SU-DHL-6 (cell line): ENCODE results near the gene IRF8.

ENCODE experiments used
- H2AFZ ChIP-seq: fragments of 200-600 bp; sonication (generic); 2 replicates; pipeline ENCODE4 v1.6.1; 2014; ENCODE audit warnings: low read depth, mild to moderate bottlenecking, moderate library complexity, mixed read lengths, antibody characterized with exemption, low read length; ENCODE audit not compliant: severe bottlenecking
- H3F3A ChIP-seq: fragments of 200-600 bp; shearing (Covaris generic); 2 replicates; pipeline ENCODE4 v1.6.0; 2016; ENCODE audit warnings: antibody characterized with exemption, mild to moderate bottlenecking; ENCODE audit not compliant: insufficient read depth
- H3K27ac ChIP-seq: fragments of 200-600 bp; sonication (generic); 2 replicates; pipeline ENCODE4 v1.5.1; 2016; ENCODE audit warnings: low read depth, mild to moderate bottlenecking, low read length, moderate library complexity, mixed read lengths
- H3K27me3 ChIP-seq: fragments of 200-600 bp; sonication (generic), shearing (Covaris generic); 2 replicates; pipeline ENCODE4 v1.6.0; 2014; ENCODE audit warnings: mild to moderate bottlenecking, low read length
- H3K36me3 ChIP-seq: fragments of 200-600 bp; sonication (generic); 2 replicates; pipeline ENCODE4 v1.6.1; 2014; ENCODE audit warnings: mild to moderate bottlenecking, low read length, mixed read lengths
- H3K4me2 ChIP-seq: fragments of 300-600, 200-600 bp; shearing (Covaris generic), sonication (generic); 2 replicates; pipeline ENCODE4 v1.6.0; 2014; ENCODE audit warnings: low read length, low read depth, mild to moderate bottlenecking; ENCODE audit not compliant: poor library complexity, severe bottlenecking
- H3K4me3 ChIP-seq: fragments of 200-600 bp; sonication (generic); 2 replicates; pipeline ENCODE4 v1.5.1; 2014; ENCODE audit warnings: antibody characterized with exemption, low read length, mild to moderate bottlenecking, mixed read lengths; ENCODE audit not compliant: insufficient read depth, poor library complexity, severe bottlenecking
- H3K79me2 ChIP-seq: fragments of 200-600 bp; sonication (generic); 2 replicates; pipeline ENCODE4 v1.6.1; 2014; ENCODE audit warnings: mild to moderate bottlenecking, low read length, moderate library complexity; ENCODE audit not compliant: insufficient read depth
- H3K9ac ChIP-seq: fragments of 200-600 bp; sonication (generic); 2 replicates; pipeline ENCODE4 v1.7.0; 2014; ENCODE audit warnings: mild to moderate bottlenecking, low read length
- H3K9me2 ChIP-seq: fragments of 200-600 bp; sonication (generic); replicated peaks from 2 replicates; pipeline ENCODE4 v1.6.1; 2014; ENCODE audit warnings: low read length; ENCODE audit not compliant: insufficient read depth
- H3K9me3 ChIP-seq: fragments of 200-600 bp; sonication (generic); 2 replicates; pipeline ENCODE4 v1.6.1; 2014; ENCODE audit warnings: low read length, mixed read lengths; ENCODE audit not compliant: insufficient read depth
- H4K20me1 ChIP-seq: fragments of 200-600 bp; sonication (generic); 2 replicates; pipeline ENCODE4 v1.6.1; 2014; ENCODE audit warnings: low read depth, mild to moderate bottlenecking, antibody characterized with exemption, low read length, moderate library complexity, mixed read lengths
- CTCF ChIP-seq: fragments of 200-600 bp; sonication (generic); IDR thresholded peaks from one replicate; pipeline ENCODE4 v1.5.1; 2017; ENCODE audit warnings: antibody characterized with exemption, mild to moderate bottlenecking, low read length, moderate library complexity; ENCODE audit not compliant: insufficient read depth, poor library complexity, severe bottlenecking
- EZH2phosphoT487 ChIP-seq: fragments of 200-600 bp; sonication (generic), shearing (Covaris generic); conservative IDR thresholded peaks from 2 replicates; pipeline ENCODE4 v1.6.1; 2018; ENCODE audit warnings: mild to moderate bottlenecking, antibody characterized with exemption, low read length, moderate library complexity, mixed read lengths

Gene IRF8

GRCh38 chr16:85869785-85870558 lies 29.0 kb upstream of the IRF8 start:
- Histone ChIP-seq H4K20me1 (no peaks in the 10 kb centered on the region), H3K9ac (no peak overlapping the region), H3K9me3 (no peaks in the 10 kb centered on the region), H3K4me3 (no peak overlapping the region), H2AFZ (no peak overlapping the region), H3K27ac (no peak overlapping the region), H3F3A (no peaks in the 10 kb centered on the region), H3K27me3 (no peaks in the 10 kb centered on the region), H3K4me2 (no peak overlapping the region), H3K9me2 (no peaks in the 10 kb centered on the region), H3K36me3 (no peaks in the 10 kb centered on the region), H3K79me2 (no peaks in the 10 kb centered on the region)
- no peak for TF ChIP-seq EZH2phosphoT487
- no peak for TF ChIP-seq CTCF

- no peak for TF ChIP-seq EZH2phosphoT487
- TF ChIP-seq CTCF = no peak
- Histone ChIP-seq H4K20me1 (no peaks in the 10 kb centered on the region), H3K9me2 (no peaks in the 10 kb centered on the region), H3K27ac (no peak overlapping the region), H3K27me3 (no peaks in the 10 kb centered on the region), H3K36me3 (no peaks in the 10 kb centered on the region), H3F3A (no peaks in the 10 kb centered on the region), H3K9ac (no peak overlapping the region), H3K4me2 (no peak overlapping the region), H3K9me3 (no peaks in the 10 kb centered on the region), H3K4me3 (no peak overlapping the region), H2AFZ (no peak overlapping the region), H3K79me2 (no peaks in the 10 kb centered on the region)
These were observed 27.2 kb upstream of the IRF8 start for GRCh38 chr16:85871756-85872155.

- Histone ChIP-seq H3K79me2 (no peaks in the 10 kb centered on the region), H3K9me3 (no peaks in the 10 kb centered on the region), H3F3A (no peaks in the 10 kb centered on the region), H3K9me2 (no peaks in the 10 kb centered on the region), H3K27ac (no peak overlapping the region), H3K4me2 (no peak overlapping the region), H3K4me3 (no peak overlapping the region), H3K9ac (no peak overlapping the region), H3K27me3 (no peaks in the 10 kb centered on the region), H3K36me3 (no peaks in the 10 kb centered on the region), H4K20me1 (no peaks in the 10 kb centered on the region), H2AFZ (no peak overlapping the region)
- no peak for TF ChIP-seq CTCF
- no peak for TF ChIP-seq EZH2phosphoT487
These were observed 26.2 kb upstream of the IRF8 start for GRCh38 chr16:85872734-85873133.
